CD4-positive, CD25-positive, alpha-beta regulatory T cell (primary cell): ENCODE measurements around the gene EFCAB14. TPM values are rescaled to one million over a fixed set of nuclear protein-coding genes. Genes with fewer than 3 reads are reported as not detected.
A peak's percentile ranks its signal among the peaks of the same experiment; 100 is the strongest.

ENCODE experiments used
- ATAC-seq, 2 donors: fragments of 150-1000 bp; cut with Tn5 transposase; one replicate each; pipeline ENCODE4 v1.10.0; 2021; ENCODE audit warnings: low read depth in 2 of 2, moderate number of reproducible peaks in 2 of 2, moderate library complexity in 1 of 2
- DNase-seq, 3 donors: peaks; one replicate each; pipeline versions ENCODE4 v3.0.0 to v3.0.0-alpha.2; 2012 to 2022; ENCODE audit warnings: mixed read lengths in 1 of 3
- H3K27ac ChIP-seq: one replicate; pipeline ENCODE4 v1.7.0; 2013; ENCODE audit warnings: mild to moderate bottlenecking, low read length; ENCODE audit not compliant: insufficient read depth, poor library complexity, severe bottlenecking
- H3K27me3 ChIP-seq: one replicate; pipeline ENCODE4 v1.7.0; 2013; ENCODE audit warnings: low read length; ENCODE audit not compliant: control insufficient read depth, insufficient read depth
- H3K36me3 ChIP-seq: one replicate; pipeline ENCODE4 v1.7.0; 2013; ENCODE audit warnings: mild to moderate bottlenecking, low read length, moderate library complexity; ENCODE audit not compliant: control insufficient read depth, insufficient read depth
- H3K4me1 ChIP-seq: 2 replicates; pipeline ENCODE4 v1.7.0; 2013; ENCODE audit warnings: mild to moderate bottlenecking, low read length; ENCODE audit not compliant: insufficient read depth, control insufficient read depth, poor library complexity, severe bottlenecking
- H3K4me3 ChIP-seq: one replicate; pipeline ENCODE4 v1.7.0; 2013; ENCODE audit warnings: low read depth, mild to moderate bottlenecking, low read length, moderate library complexity
- H3K9me3 ChIP-seq, 2 experiments: 1 replicate in 1 of 2; 2 replicates in 1 of 2; pipeline ENCODE4 v1.7.0; 2013; ENCODE audit warnings: low read length in 2 of 2, mild to moderate bottlenecking in 1 of 2, moderate library complexity in 1 of 2; ENCODE audit not compliant: control insufficient read depth in 2 of 2
- H3K27ac Mint-ChIP-seq, 3 donors: one replicate each; pipeline ENCODE4 v1.8.0; 2020 to 2022; ENCODE audit warnings: mild to moderate bottlenecking in 3 of 3, mixed read lengths in 3 of 3, moderate library complexity in 2 of 3
- H3K27me3 Mint-ChIP-seq: one replicate; pipeline ENCODE4 v1.8.0; 2022; ENCODE audit warnings: mild to moderate bottlenecking, mixed read lengths
- H3K36me3 Mint-ChIP-seq: one replicate; pipeline ENCODE4 v1.8.0; 2020; ENCODE audit warnings: mixed read lengths
- H3K4me1 Mint-ChIP-seq, 4 donors: one replicate each; pipeline ENCODE4 v1.8.0; 2020 to 2022; ENCODE audit warnings: mixed read lengths in 4 of 4, mild to moderate bottlenecking in 1 of 4
- H3K4me3 Mint-ChIP-seq, 4 donors: one replicate each; pipeline ENCODE4 v1.8.0; 2020 to 2022; ENCODE audit warnings: mild to moderate bottlenecking in 4 of 4, mixed read lengths in 4 of 4, moderate library complexity in 3 of 4
- H3K9me3 Mint-ChIP-seq, 7 donors: one replicate each; pipeline ENCODE4 v1.8.0; 2020 to 2022; ENCODE audit warnings: mixed read lengths in 7 of 7, mild to moderate bottlenecking in 3 of 7, moderate library complexity in 2 of 7
- polyA plus RNA-seq, 4 donors: library from polyadenylated mRNA; unstranded; fragments of 300-500 nt; fragmentation: Illumina TruSeq; gene quantifications; one replicate each; pipeline ENCODE4 v1.2.3, GENCODE V29; 2021
- total RNA-seq: library from RNA; stranded (reverse); gene quantifications from one replicate; pipeline ENCODE4 v1.2.3, GENCODE V29; 2022

Gene EFCAB14
- total and polyA plus RNA-seq, 5 donors from 2014 or later = 81.2 to 88.9 (median 83.7) TPM

DNA sequence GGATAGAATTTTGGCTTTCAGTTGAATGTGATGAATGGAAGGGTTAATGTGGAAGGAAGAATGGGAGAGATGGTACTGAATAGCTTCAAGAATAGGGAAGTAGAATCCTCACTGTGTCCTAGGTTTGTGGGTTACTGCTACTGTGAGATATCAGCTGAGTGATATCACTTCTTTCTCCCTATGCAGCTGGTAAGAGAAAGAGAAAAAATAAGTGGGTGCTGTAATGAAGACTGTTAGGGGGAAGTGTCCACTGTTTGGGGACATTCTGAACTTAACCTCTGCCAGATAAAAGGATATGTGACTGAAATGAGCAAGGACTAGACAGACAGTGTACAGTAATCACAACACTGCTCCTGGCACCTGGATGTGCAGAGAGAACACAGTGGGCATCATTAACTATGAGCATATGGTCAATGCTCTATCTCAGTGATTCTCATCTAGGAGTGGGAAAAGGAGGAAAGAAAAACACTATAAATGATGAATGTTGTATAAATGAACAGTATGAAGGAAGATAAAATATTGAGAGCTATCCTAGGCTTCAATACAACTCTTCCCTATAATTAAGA is 76.7 kb downstream of the EFCAB14 start:
- ATAC-seq (no peak), DNase-seq (no peak)
- no peaks in the 10 kb centered on the region for H3K4me1 ChIP-seq
- H3K27me3 Mint-ChIP-seq = no peaks in the 10 kb centered on the region
- no peaks in the 10 kb centered on the region for H3K27me3 ChIP-seq
- peaks cover 26% of the 10 kb centered on the region for H3K36me3 ChIP-seq
- no peak overlapping the region for H3K4me3 ChIP-seq
- H3K36me3 Mint-ChIP-seq = peaks cover 29% of the 10 kb centered on the region
- peaks cover 0 to 11% (median 2%) of the 10 kb centered on the region in 4 donors for H3K4me1 Mint-ChIP-seq
- H3K4me3 Mint-ChIP-seq = no peak overlapping the region
- H3K9me3 Mint-ChIP-seq = no peaks in the 10 kb centered on the region
- H3K27ac ChIP-seq = no peak overlapping the region
- no peak overlapping the region for H3K27ac Mint-ChIP-seq
- H3K9me3 ChIP-seq = no peaks in the 10 kb centered on the region

DNA sequence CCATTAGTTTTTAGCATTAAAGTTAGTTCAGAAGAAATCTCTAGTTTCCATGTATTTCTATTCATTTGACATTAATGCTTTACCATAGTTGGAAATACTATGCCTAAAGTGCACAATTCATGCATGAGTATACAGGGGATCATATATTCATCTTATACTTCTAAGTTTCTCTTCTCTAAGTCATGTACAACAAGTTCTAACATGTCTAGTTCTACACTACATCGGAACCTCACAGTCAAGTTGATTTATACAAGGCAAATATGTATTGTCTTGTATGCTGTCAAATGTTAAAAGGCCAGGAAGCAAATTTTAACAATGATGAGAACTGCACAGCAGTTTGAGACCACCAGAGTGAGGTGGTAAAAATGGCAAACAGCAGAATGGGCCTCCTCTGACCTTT is 79.4 kb downstream of the EFCAB14 start:
- no peak overlapping the region for H3K4me3 Mint-ChIP-seq
- DNase-seq (no peak), ATAC-seq (no peak)
- Histone ChIP-seq H3K27me3 (no peaks in the 10 kb centered on the region), H3K36me3 (peaks cover 42% of the 10 kb centered on the region), H3K9me3 (no peaks in the 10 kb centered on the region), H3K27ac (no peak overlapping the region), H3K4me3 (no peak overlapping the region), H3K4me1 (no peaks in the 10 kb centered on the region)
- H3K9me3 Mint-ChIP-seq = no peaks in the 10 kb centered on the region
- H3K36me3 Mint-ChIP-seq = peaks cover 38% of the 10 kb centered on the region
- no peak overlapping the region for H3K27ac Mint-ChIP-seq
- H3K4me1 Mint-ChIP-seq = peaks cover 0 to 11% (median 2%) of the 10 kb centered on the region in 4 donors
- no peaks in the 10 kb centered on the region for H3K27me3 Mint-ChIP-seq

DNA sequence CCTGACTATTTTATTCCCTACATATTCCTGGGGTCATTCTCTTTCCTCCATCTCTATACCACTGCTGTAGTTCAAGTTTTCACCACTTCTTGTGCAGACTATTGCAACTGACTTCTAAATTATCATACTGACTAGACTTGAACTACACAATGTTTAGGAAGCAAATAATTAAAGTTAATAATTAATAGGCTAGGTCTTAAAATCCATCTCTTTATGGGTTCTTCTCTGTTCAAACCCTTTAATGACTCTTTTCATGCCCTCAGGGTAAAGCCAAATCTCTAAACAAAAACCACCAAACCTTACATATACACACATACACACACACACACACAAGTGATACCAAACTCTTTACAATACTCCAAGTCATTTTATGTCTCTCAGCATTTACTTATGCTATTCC is 80.0 kb downstream of the EFCAB14 start:
- no peaks in the 10 kb centered on the region for H3K9me3 ChIP-seq
- H3K27ac ChIP-seq = no peak overlapping the region
- no peak overlapping the region for H3K4me3 ChIP-seq
- H3K4me1 ChIP-seq = no peaks in the 10 kb centered on the region
- no peak overlapping the region for H3K4me3 Mint-ChIP-seq
- peaks cover 0 to 11% (median 2%) of the 10 kb centered on the region in 4 donors for H3K4me1 Mint-ChIP-seq
- peaks cover 44% of the 10 kb centered on the region for H3K36me3 Mint-ChIP-seq
- no peaks in the 10 kb centered on the region for H3K9me3 Mint-ChIP-seq
- peak overlapping the region in 2 of 3 donors; percentile 28 to 82 for H3K27ac Mint-ChIP-seq
- H3K27me3 Mint-ChIP-seq = no peaks in the 10 kb centered on the region
- DNase-seq (no peak), ATAC-seq (no peak)
- peaks cover 48% of the 10 kb centered on the region for H3K36me3 ChIP-seq
- no peaks in the 10 kb centered on the region for H3K27me3 ChIP-seq

DNA sequence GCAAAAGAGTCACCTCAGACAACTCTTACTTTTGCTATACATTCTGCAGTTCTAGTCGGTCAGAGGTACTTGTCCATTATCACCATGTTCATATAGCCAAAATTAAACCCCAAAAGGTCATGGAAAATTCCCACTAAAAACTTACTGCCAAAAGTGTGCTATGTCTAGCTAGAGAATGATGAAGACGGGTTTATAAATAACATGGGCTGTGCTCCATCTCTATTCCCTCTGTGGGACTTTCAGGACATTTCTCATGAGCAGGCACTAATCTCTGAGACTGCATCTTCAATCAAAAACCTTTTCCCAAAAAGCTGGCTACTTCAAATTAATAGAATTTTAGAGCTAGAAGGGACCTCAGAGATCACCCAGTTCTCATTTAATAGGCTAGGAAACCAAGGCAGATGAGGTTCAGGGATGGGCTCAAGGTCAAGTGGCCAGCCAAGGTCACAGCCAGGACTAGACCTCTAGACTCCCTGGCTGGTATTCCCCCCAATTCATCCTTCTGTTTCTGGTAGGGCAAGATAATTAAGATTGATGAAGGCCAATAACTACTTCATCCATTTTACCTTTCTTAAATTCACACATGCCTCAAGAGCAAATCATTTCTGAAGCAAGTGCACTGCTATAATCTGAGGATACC is 81.3 kb downstream of the EFCAB14 start:
- Mint-ChIP-seq H3K27ac (peak overlapping the region in 1 of 3 donors; percentile 23), H3K4me3 (no peak overlapping the region), H3K27me3 (no peaks in the 10 kb centered on the region), H3K4me1 (peaks cover 0 to 9% (median 2%) of the 10 kb centered on the region in 4 donors), H3K36me3 (peaks cover 53% of the 10 kb centered on the region), H3K9me3 (no peaks in the 10 kb centered on the region)
- DNase-seq = no peak
- peaks cover 49% of the 10 kb centered on the region for H3K36me3 ChIP-seq
- no peaks in the 10 kb centered on the region for H3K27me3 ChIP-seq
- H3K4me3 ChIP-seq = no peak overlapping the region
- no peaks in the 10 kb centered on the region for H3K4me1 ChIP-seq
- no peaks in the 10 kb centered on the region for H3K9me3 ChIP-seq
- no peak for ATAC-seq
- H3K27ac ChIP-seq = no peak overlapping the region

DNA sequence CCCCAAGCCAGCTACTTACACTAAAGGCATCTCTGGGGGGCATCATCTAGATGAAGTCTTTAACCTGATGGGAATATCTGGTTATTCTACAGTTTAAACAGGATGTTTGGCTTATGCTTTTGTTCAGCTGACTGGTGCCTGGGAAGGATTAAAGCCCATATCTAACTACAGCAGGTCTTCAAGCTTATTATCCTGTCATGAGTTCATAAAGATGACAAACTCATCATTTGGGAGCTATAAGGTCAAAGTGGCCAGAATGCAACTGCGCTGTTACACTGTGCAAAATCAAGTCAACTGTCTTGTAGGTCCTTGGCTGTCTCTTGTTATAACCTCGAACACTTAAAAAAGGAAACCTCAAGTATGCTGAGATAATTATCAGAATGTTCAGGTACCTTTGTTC is 83.7 kb downstream of the EFCAB14 start:
- H3K27me3 Mint-ChIP-seq = no peaks in the 10 kb centered on the region
- Histone ChIP-seq H3K36me3 (peaks cover 60% of the 10 kb centered on the region), H3K4me1 (no peaks in the 10 kb centered on the region), H3K27me3 (no peaks in the 10 kb centered on the region), H3K9me3 (no peaks in the 10 kb centered on the region), H3K4me3 (no peak overlapping the region), H3K27ac (no peak overlapping the region)
- no peak overlapping the region for H3K27ac Mint-ChIP-seq
- H3K4me1 Mint-ChIP-seq = peaks cover 0 to 5% (median 2%) of the 10 kb centered on the region in 4 donors
- peaks cover 55% of the 10 kb centered on the region for H3K36me3 Mint-ChIP-seq
- no peak for ATAC-seq
- H3K9me3 Mint-ChIP-seq = no peaks in the 10 kb centered on the region
- H3K4me3 Mint-ChIP-seq = no peak overlapping the region
- DNase-seq = no peak

DNA sequence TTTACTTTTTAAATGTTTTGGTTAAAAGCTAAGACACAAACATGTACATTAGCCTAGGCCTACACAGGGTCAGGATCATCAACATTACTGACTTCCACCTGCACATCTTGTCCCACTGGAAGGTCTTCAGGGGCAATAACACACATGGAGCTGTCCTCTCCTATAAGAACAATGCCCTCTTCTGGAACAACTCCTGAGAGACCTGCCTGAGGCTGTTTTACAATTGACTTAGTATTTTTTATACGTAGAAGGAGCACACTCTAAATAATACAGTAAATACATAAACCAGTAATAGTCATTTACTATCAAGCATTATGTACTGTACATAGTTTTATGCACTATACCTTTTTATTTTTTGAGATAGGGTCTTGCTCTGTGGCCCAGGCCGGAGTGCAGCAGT is 88.2 kb downstream of the EFCAB14 start:
- Mint-ChIP-seq H3K27ac (no peak overlapping the region), H3K4me1 (peaks cover 0 to 4% (median 0%) of the 10 kb centered on the region in 4 donors), H3K36me3 (peaks cover 59% of the 10 kb centered on the region), H3K27me3 (no peaks in the 10 kb centered on the region), H3K4me3 (no peak overlapping the region), H3K9me3 (no peaks in the 10 kb centered on the region)
- H3K27ac ChIP-seq = no peak overlapping the region
- H3K4me3 ChIP-seq = no peak overlapping the region
- peaks cover 40% of the 10 kb centered on the region for H3K36me3 ChIP-seq
- no peak for ATAC-seq
- H3K27me3 ChIP-seq = no peaks in the 10 kb centered on the region
- no peaks in the 10 kb centered on the region for H3K9me3 ChIP-seq
- no peak for DNase-seq
- no peaks in the 10 kb centered on the region for H3K4me1 ChIP-seq

Other genes starting within 250 kb of the EFCAB14 start
- gene DMBX1, start 229.3 kb downstream of the EFCAB14 start, total RNA-seq = not detected
- not detected for gene DMBX1, start 229.3 kb downstream of the EFCAB14 start, polyA plus RNA-seq
- gene KNCN, start 167.5 kb downstream of the EFCAB14 start, total RNA-seq = not detected
- gene KNCN, start 167.5 kb downstream of the EFCAB14 start, polyA plus RNA-seq = not detected
- gene MKNK1, start 114.8 kb downstream of the EFCAB14 start, total RNA-seq = 45.0 TPM
- 10 to 100 TPM; 15.8 to 17.2 (median 16.7) TPM for gene MKNK1, start 114.8 kb downstream of the EFCAB14 start, polyA plus RNA-seq
- gene MOB3C, start 102.3 kb downstream of the EFCAB14 start, total RNA-seq = 13.6 TPM
- 10 to 100 TPM in 2 of 4 donors, 1 to 10 TPM in 2; 6.4 to 16.0 (median 10.0) TPM for gene MOB3C, start 102.3 kb downstream of the EFCAB14 start, polyA plus RNA-seq
- 22.5 TPM for gene ATPAF1, start 50.8 kb downstream of the EFCAB14 start, total RNA-seq
- 10 to 100 TPM; 74.7 to 89.3 (median 80.8) TPM for gene ATPAF1, start 50.8 kb downstream of the EFCAB14 start, polyA plus RNA-seq
- gene TEX38, start 47.3 kb downstream of the EFCAB14 start, total RNA-seq = not detected
- gene TEX38, start 47.3 kb downstream of the EFCAB14 start, polyA plus RNA-seq = not detected
- gene CYP4B1, start 79.9 kb upstream of the EFCAB14 start, total RNA-seq = not detected
- not detected for gene CYP4B1, start 79.9 kb upstream of the EFCAB14 start, polyA plus RNA-seq
- not detected for gene CYP4A11, start 222.4 kb upstream of the EFCAB14 start, total RNA-seq
- gene CYP4A11, start 222.4 kb upstream of the EFCAB14 start, polyA plus RNA-seq = not detected